Heart right ventricle (tissue), 16 donors: ENCODE results near the gene JRKL. TPM values are rescaled to one million over a fixed set of nuclear protein-coding genes. Genes with fewer than 3 reads are reported as not detected.

Experiments
- ATAC-seq, 8 donors: fragments of 200-7000 bp; cut with Tn5 transposase; one replicate each; pipeline ENCODE4 v1.9.1; 2020; ENCODE audit warnings: mild to moderate bottlenecking in 8 of 8, moderate library complexity in 8 of 8, moderate number of reproducible peaks in 1 of 8
- DNase-seq, 2 donors: peaks; one replicate each; pipeline ENCODE4 v3.0.0-alpha.2; 2020
- H3K27ac ChIP-seq, 10 donors: fragments of 200-600 bp; sonication (generic) in 2 of 10; one replicate each; pipeline versions ENCODE4 v1.5.0 to v1.8.0; 2020 to 2022; ENCODE audit warnings: mild to moderate bottlenecking in 3 of 10
- H3K27me3 ChIP-seq, 7 donors: fragments of 200-600 bp; one replicate each; pipeline ENCODE4 v1.8.0; 2021 to 2022; ENCODE audit warnings: mild to moderate bottlenecking in 2 of 7
- H3K36me3 ChIP-seq, 9 donors: fragments of 200-600 bp; sonication (generic) in 1 of 9; one replicate each; pipeline versions ENCODE4 v1.5.0 to v1.8.0; 2020 to 2022; ENCODE audit warnings: mild to moderate bottlenecking in 2 of 9
- H3K4me1 ChIP-seq, 9 donors: fragments of 200-600 bp; sonication (generic) in 1 of 9; one replicate each; pipeline versions ENCODE4 v1.5.0 to v1.8.0; 2020 to 2022; ENCODE audit warnings: mild to moderate bottlenecking in 4 of 9
- H3K4me3 ChIP-seq, 10 donors: fragments of 200-600 bp; sonication (generic) in 2 of 10; one replicate each; pipeline versions ENCODE4 v1.5.0 to v1.8.0; 2020 to 2022; ENCODE audit warnings: mild to moderate bottlenecking in 7 of 10, moderate library complexity in 2 of 10
- H3K9me3 ChIP-seq, 11 donors: fragments of 200-600 bp in 10 of 11; sonication (generic) in 2 of 11; one replicate each; pipeline versions ENCODE4 v1.5.0 to v1.8.0; 2013 to 2022; ENCODE audit warnings: mild to moderate bottlenecking in 2 of 11, control low read depth in 1 of 11, moderate library complexity in 1 of 11
- WGBS, 2 donors: extraction: QIAGEN DNeasy Blood & Tissue Kit; methylation state at CpG; one replicate each; pipeline ENCODE4 v1.1.7; 2013; ENCODE audit warnings: inconsistent platforms in 1 of 2; 5-methylcytosine and 5-hydroxymethylcytosine counted together
- intact Hi-C, 10 donors: fragments of 100-400 bp; cut with DNase I; formaldehyde crosslinking; loops; one replicate each; pipeline versions ENCODE4 v1.11.1 to v1.14.2; 2022
- polyA plus RNA-seq, 2 donors: library from polyadenylated mRNA; stranded (reverse); fragments of 200-250 nt; gene quantifications; one replicate each; pipeline ENCODE4 v1.2.3, GENCODE V29; 2013
- total RNA-seq, 10 donors: library from RNA; stranded (reverse); fragmentation: NEBNext Ultra II Directional in 3 of 10; extraction: Animal tissue kit (Norgen Biotek cat#: 25700) in 3 of 10; gene quantifications; one replicate each; pipeline versions ENCODE4 v1.2.1 to v1.2.4, GENCODE V29; 2021 to 2023
- TF ChIP-seq, protein P1 (sequence below), 9 donors: fragments of 200-600 bp; sonication (generic) in 2 of 9; IDR thresholded peaks; one replicate each; pipeline versions ENCODE4 v1.5.0 to v1.8.0; 2021 to 2022; ENCODE audit warnings: antibody characterized with exemption in 9 of 9, mild to moderate bottlenecking in 5 of 9, moderate library complexity in 1 of 9
- donor health status: Arrhythmogenic right ventricular cardiomyopathy.
- donor health status: ischemic (EF 13 %, LVEDD 7.1; RV severe dilation, severe dysfunction).
- donor health status: healthy with polysubstance abuse.
- donor health status: DM: no; HTN: yes; CAD: no.
- donor health status: DM: no; HTN: no; CAD: no.
- donor health status: ischemic (EF 25% LVEDD 6.9; RV normal size, moderate dysfunction).
- donor health status: ischemic (EF 25% LVEDD 5.7; RV mildly dilated, moderate dysfunction).
- donor health status: healthy.
- donor health status: DM: yes; HTN: yes; CAD: no.
- donor health status: Ischemic cardiomyopathy.
- donor health status: ischemic (EF 35%, LVEDD 5.7; RV mildly dilated, moderate dysfunction).
- donor health status: nonischemic (EF 11% LVEDD 7.7; RV severe dilation, severe dysfunction).
- donor health status: DM: yes; HTN: yes; CAD: no.
- donor health status: PGD.
- donor health status: ischemic (EF 29% LVEDD 5.4; RV normal size, mild dysfunction).
- donor health status: nonischemic (EF 23%, LVEDD 6.1; RV moderate dilation, normal function).

JRKL gene
- total and polyA plus RNA-seq, 12 donors: 3.4 to 7.5 (median 5.9) TPM

DNA sequence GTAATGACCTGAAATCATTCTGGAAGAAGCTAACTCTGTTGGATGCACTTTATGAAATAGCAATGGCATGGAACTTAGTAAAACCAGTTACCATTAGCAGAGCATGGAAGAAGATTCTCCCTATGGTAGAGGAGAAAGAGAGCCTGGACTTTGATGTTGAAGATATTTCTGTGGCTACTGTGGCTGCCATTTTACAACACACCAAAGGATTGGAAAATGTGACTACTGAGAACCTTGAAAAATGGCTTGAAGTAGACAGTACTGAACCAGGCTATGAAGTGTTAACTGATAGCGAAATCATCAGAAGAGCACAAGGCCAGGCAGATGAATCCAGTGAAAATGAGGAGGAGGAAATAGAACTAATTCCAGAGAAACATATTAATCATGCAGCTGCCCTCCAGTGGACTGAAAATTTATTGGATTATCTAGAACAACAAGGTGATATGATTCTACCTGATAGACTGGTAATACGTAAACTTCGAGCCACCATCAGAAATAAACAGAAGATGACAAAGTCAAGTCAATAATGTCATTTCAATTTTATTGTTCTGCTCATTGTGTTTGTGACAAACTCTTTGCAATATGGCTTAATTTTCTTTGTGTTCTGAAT, 2.0 kb downstream of the JRKL start:
- Histone ChIP-seq H3K27ac (no peak overlapping the region), H3K36me3 (peaks cover 0 to 4% (median 0%) of the 10 kb centered on the region in 9 donors), H3K4me1 (peaks cover 0 to 46% (median 24%) of the 10 kb centered on the region in 9 donors), H3K4me3 (no peak overlapping the region), H3K27me3 (no peaks in the 10 kb centered on the region), H3K9me3 (no peaks in the 10 kb centered on the region)
- TF ChIP-seq, protein P1, sequence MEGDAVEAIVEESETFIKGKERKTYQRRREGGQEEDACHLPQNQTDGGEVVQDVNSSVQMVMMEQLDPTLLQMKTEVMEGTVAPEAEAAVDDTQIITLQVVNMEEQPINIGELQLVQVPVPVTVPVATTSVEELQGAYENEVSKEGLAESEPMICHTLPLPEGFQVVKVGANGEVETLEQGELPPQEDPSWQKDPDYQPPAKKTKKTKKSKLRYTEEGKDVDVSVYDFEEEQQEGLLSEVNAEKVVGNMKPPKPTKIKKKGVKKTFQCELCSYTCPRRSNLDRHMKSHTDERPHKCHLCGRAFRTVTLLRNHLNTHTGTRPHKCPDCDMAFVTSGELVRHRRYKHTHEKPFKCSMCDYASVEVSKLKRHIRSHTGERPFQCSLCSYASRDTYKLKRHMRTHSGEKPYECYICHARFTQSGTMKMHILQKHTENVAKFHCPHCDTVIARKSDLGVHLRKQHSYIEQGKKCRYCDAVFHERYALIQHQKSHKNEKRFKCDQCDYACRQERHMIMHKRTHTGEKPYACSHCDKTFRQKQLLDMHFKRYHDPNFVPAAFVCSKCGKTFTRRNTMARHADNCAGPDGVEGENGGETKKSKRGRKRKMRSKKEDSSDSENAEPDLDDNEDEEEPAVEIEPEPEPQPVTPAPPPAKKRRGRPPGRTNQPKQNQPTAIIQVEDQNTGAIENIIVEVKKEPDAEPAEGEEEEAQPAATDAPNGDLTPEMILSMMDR (IDR thresholded peaks at IDR 0.05): no peak
- intact Hi-C loops: loop anchor here in 8 of 10 donors (5.0 to 10.0 kb wide), 3 partner anchors 547 to 557 kb away; no protein-coding TSS in a partner anchor
- DNase-seq: no peak
- ATAC-seq: no peak
- 93 to 99% methylated on average over 3 of the region's 3 CpGs for WGBS, 2 donors

DNA sequence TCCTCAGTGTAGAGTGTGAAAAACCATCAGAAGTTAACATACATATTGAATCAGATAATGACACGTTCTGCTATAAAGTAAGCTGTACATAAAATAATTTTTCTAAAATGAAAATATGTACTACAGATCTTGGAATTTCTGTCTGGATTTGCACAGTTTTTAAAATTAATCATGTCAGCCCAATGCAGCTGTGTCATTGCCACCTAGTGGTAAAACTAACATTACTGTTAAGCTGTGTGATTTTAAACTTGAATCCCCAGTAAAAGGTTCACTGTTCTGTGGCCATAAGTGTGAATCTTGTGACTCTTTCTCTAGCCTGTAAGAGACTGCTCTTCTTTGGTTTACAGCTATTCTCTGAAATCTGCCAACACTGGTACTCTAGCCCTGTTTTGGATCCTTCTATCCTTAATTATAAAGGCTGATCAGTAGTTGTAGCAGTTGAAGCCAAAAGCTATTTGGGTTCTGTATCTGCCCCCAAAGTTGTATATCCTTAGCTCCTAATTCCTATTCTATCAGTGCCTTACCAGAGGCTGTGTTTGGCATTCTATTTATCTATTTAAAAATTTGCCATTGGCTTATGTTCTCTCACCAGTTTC, 4.0 kb downstream of the JRKL start:
- intact Hi-C loops: loop anchor here in 8 of 10 donors (5.0 to 10.0 kb wide), 3 partner anchors 549 to 559 kb away; no protein-coding TSS in a partner anchor
- Histone ChIP-seq H3K4me1 (peaks cover 0 to 26% (median 11%) of the 10 kb centered on the region in 9 donors), H3K9me3 (no peaks in the 10 kb centered on the region), H3K27ac (no peak overlapping the region), H3K36me3 (no peaks in the 10 kb centered on the region), H3K4me3 (no peak overlapping the region), H3K27me3 (no peaks in the 10 kb centered on the region)
- DNase-seq: no peak
- TF ChIP-seq, protein P1 (IDR thresholded peaks at IDR 0.05): peak; percentile 46 to 81 (median 68)
- no peak for ATAC-seq
- WGBS, 2 donors: 22 to 23% methylated on average over 1 of the region's 1 CpG

DNA sequence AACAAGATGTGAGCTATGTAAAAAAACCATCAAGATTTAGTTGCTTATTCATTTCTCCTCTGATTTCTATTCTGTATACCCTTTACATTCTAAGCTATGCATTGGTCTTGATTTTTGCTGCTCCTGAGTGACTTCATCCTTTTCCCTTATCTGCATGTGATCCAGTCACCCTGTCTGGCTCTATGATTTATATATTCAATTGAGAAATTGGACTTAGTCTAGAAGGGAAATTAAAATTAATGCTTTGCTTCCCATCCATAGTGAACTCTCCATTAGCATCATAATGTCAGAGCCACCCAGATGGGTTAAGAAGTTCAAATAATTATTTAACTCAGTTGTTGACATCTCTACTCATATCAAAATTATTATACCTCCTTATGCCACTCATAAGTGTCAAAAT, 5.0 kb downstream of the JRKL start:
- H3K4me1 ChIP-seq: peaks cover 0 to 23% (median 9%) of the 10 kb centered on the region in 9 donors
- DNase-seq (no peak), ATAC-seq (no peak)
- H3K4me3 ChIP-seq: no peak overlapping the region
- TF ChIP-seq, protein P1 (IDR thresholded peaks at IDR 0.05): no peak
- H3K27ac ChIP-seq: no peak overlapping the region
- H3K27me3 ChIP-seq: no peaks in the 10 kb centered on the region
- H3K36me3 ChIP-seq: no peaks in the 10 kb centered on the region
- intact Hi-C loops: loop anchor here in 8 of 10 donors (5.0 to 10.0 kb wide), 3 partner anchors 550 to 560 kb away; no protein-coding TSS in a partner anchor
- H3K9me3 ChIP-seq: no peaks in the 10 kb centered on the region

DNA sequence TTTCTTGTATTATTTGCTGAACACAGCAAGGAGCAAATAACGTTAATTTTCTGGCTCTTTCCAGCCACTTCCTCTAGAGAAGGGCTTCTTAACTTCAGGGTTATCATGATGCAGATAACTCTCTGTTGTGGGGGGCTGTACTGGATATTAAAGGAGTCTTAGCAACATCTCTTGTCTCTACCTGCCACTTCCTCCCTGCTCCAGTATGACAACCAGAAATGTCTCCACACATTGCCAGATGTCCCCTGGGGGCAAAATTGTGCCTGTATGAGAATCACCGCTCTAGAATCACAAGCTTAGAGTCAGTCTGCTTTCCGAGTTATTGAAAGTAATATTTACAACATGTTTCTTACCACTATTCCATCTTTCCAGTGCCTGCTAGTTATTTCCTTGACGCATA, 6.8 kb downstream of the JRKL start:
- H3K27ac ChIP-seq: no peak overlapping the region
- TF ChIP-seq, protein P1 (IDR thresholded peaks at IDR 0.05): no peak
- ATAC-seq (no peak), DNase-seq (no peak)
- peaks cover 0 to 14% (median 0%) of the 10 kb centered on the region in 9 donors for H3K4me1 ChIP-seq
- no peaks in the 10 kb centered on the region for H3K36me3 ChIP-seq
- no peaks in the 10 kb centered on the region for H3K9me3 ChIP-seq
- no peak overlapping the region for H3K4me3 ChIP-seq
- no peaks in the 10 kb centered on the region for H3K27me3 ChIP-seq
- WGBS, 2 donors: 63 to 70% methylated on average over 4 of the region's 4 CpGs
- intact Hi-C loops: loop anchor here in 3 of 10 donors (10.0 kb wide), 2 partner anchors 552 to 562 kb away; no protein-coding TSS in a partner anchor
